Dermis microvascular lymphatic vessel endothelial cell (primary cell): Measurements from ENCODE around the gene CDK12. TPM values are rescaled to one million over a fixed set of nuclear protein-coding genes. Genes with fewer than 3 reads are reported as not detected.

Experiments
- DNase-seq, 2 donors: peaks; one replicate each; pipeline versions ENCODE4 v3.0.0 to v3.0.0-alpha.2; 2010; ENCODE audit warnings: low read depth in 2 of 2
- total RNA-seq: library from RNA; depleted of rRNA; stranded (reverse); fragments of >200 nt; gene quantifications from 2 replicates; pipeline ENCODE4 v1.2.1, GENCODE V29; 2014

Gene CDK12
- total RNA-seq, 1 donor from 2014 or later = 13.1 TPM

GRCh38 chr17:39581071-39581758 is 119.9 kb downstream of the CDK12 start:
- DNase-seq = no peak

GRCh38 chr17:39581759-39582085 is 120.4 kb downstream of the CDK12 start:
- DNase-seq = no peak

GRCh38 chr17:39582658-39583057 is 121.4 kb downstream of the CDK12 start:
- DNase-seq = no peak

Other genes with a start within 250 kb of the CDK12 start
- not detected in 2 replicates for gene STAC2, start 235.5 kb upstream of the CDK12 start, total RNA-seq
- 8.2 and 13.4 TPM in 2 replicates for gene FBXL20, start 59.9 kb upstream of the CDK12 start, total RNA-seq
- gene MED1, start 10.2 kb upstream of the CDK12 start, total RNA-seq = 17.2 and 20.0 TPM in 2 replicates
- not detected in 2 replicates for gene NEUROD2, start 146.4 kb downstream of the CDK12 start, total RNA-seq
- not detected in 2 replicates for gene PPP1R1B, start 165.5 kb downstream of the CDK12 start, total RNA-seq
- 32.7 and 61.3 TPM in 2 replicates for gene STARD3, start 175.7 kb downstream of the CDK12 start, total RNA-seq
- 0.26 and 0.51 TPM in 2 replicates for gene TCAP, start 203.9 kb downstream of the CDK12 start, total RNA-seq
- gene PNMT, start 207.0 kb downstream of the CDK12 start, total RNA-seq = 1.2 and 1.4 TPM in 2 replicates
- gene PGAP3, start 226.6 kb downstream of the CDK12 start, total RNA-seq = 3.9 and 7.5 TPM in 2 replicates
- 1.1 and 1.5 TPM in 2 replicates for gene ERBB2, start 238.6 kb downstream of the CDK12 start, total RNA-seq